Jurkat, Clone E6-1 (cell line): Measurements from ENCODE around the gene SERPING1.

Experiments used
- DNase-seq: peaks from one replicate; pipeline ENCODE4 v3.0.0-alpha.2; 2011; ENCODE audit warnings: low read depth, low spot score
- H3K4me3 ChIP-seq: 2 replicates; pipeline ENCODE4 v1.5.1; 2011; ENCODE audit warnings: mild to moderate bottlenecking, low read length, control low read depth, moderate library complexity

The SERPING1 gene

DNA sequence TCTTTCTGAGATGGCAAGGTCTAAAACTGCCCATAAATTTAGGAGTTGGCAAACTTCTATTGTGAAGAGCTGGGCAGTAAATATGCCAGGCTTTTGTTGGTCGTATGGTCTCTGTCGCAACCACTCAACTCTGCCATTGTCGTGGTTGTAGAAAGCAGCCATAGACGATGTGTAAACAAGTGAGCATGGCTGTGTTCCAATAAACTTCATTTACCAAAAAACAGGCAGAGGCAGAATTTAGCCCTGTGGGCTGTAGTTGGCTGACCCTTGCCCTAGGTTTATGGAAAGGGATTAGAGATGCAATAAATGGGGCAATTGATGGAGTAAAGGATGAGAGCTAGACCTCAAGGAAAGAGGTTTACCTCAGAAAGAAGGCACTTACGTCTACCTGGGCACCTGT is 34.6 kb downstream of the SERPING1 start:
- DNase-seq, result no peak
- no peak overlapping the region for H3K4me3 ChIP-seq

GRCh38 chr11:57633394-57634070 is 36.0 kb downstream of the SERPING1 start:
- H3K4me3 ChIP-seq, result no peak overlapping the region
- DNase-seq, result no peak

DNA sequence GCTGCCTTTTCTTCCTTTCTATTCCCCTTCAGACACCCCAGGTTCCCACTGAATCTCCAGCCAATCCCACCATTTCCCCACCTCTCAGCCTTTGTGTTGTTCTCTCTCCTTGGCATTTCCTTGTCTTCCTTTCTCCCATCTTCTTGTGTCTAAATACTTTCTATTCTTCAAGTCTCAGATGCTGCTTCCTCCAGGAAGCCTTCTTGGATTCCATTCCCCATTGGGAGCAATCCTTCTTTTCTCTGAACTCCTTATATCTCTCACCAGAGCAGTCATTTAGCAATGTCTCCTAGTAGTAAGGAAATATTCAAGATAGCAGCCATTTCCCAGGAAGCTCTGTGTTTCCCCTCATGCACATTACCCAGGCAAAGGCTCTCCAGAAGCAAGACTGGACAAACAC is 36.8 kb downstream of the SERPING1 start:
- no peak overlapping the region for H3K4me3 ChIP-seq
- no peak for DNase-seq

DNA sequence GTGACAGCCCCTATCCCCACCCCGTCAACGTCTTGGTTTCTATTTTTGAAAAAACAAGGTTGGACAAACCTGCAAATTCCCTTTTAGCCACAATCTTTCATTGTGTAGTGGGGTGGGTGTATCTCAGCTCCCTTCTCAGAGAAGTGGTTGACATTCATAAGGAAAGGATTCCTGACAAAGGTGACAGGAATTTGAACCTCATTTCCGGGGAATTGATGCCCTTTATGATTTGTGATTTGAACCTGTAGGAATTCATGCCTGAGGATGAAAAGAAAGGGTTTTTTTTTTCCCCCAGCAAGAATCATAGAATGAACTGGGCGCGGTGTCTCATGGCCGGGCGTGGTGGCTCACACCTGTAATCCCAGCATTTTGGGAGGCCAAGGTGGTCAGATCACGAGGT is 37.8 kb downstream of the SERPING1 start:
- DNase-seq, result no peak
- H3K4me3 ChIP-seq, result no peak overlapping the region

GRCh38 chr11:57637626-57638004 is 40.1 kb downstream of the SERPING1 start:
- no peak for DNase-seq
- no peak overlapping the region for H3K4me3 ChIP-seq

GRCh38 chr11:57638005-57638781 is 40.7 kb downstream of the SERPING1 start:
- H3K4me3 ChIP-seq, result no peak overlapping the region
- DNase-seq, result no peak

GRCh38 chr11:57638811-57639320 is 41.4 kb downstream of the SERPING1 start:
- H3K4me3 ChIP-seq, result no peak overlapping the region
- DNase-seq, result no peak

GRCh38 chr11:57639321-57640067 is 42.0 kb downstream of the SERPING1 start:
- DNase-seq, result peak; percentile 38

GRCh38 chr11:57640068-57640800 is 42.7 kb downstream of the SERPING1 start:
- H3K4me3 ChIP-seq, result no peak overlapping the region
- DNase-seq, result no peak

More at GRCh38 chr11:57639321-57640067, 42.0 kb downstream of the SERPING1 start:
- H3K4me3 ChIP-seq, result no peak overlapping the region

DNA sequence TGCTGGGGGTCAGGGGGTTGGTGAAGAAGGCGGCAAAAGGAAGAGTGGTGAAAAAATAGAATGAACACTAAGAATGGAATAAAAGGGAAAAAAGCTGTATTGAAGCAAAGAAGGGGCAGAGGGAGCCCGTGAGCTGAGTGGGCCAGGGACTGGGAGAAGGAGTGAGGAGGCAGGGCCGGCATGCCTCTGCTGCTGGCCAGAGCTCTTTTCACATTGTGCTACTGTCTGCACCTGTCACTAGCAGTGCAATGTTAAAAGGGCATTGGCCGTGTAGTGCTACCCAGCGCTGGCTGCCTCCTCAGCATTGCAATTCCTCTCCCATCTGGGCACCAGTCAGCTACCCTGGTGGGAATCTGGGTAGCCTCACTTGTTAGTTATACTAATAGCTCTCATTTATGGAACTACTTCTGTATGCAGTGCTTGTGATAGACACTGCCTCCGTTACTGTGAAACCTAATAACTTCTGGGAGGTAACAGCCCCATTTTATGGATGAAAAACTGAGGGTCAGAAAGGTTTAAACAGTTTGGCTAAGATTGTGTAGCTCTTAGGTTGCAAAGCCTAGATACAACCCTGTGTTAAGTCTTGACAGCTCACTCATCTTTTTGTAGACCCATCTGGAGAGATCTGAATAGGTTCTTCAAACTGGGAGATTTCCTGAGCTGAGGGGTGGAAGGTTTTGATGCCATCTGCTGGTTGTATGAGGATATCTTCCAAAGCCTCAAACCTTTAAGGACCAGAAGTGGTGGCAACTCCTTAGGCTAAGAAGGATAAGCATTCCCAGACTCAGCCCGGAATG is 43.7 kb downstream of the SERPING1 start:
- peak; percentile 67 for DNase-seq
- H3K4me3 ChIP-seq, result no peak overlapping the region

DNA sequence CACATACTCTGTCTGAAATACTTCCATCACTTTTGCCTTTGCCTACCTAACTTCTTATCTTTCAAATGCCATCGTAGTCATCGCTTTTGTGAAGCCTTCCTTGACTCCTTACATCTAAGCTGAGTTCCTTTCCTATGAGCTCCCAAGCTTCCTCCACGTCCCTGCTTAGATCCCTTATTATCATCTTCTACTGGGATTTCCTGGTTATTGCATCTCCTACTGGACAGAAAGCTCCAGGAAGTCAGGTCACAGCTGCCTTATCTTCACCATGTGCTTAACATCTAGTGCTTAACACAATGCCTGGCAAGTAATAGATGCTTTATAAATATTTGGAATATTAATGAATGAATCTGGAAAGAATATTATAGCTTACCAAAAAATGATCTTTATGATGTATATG is 46.3 kb downstream of the SERPING1 start:
- no peak overlapping the region for H3K4me3 ChIP-seq
- DNase-seq, result no peak

DNA sequence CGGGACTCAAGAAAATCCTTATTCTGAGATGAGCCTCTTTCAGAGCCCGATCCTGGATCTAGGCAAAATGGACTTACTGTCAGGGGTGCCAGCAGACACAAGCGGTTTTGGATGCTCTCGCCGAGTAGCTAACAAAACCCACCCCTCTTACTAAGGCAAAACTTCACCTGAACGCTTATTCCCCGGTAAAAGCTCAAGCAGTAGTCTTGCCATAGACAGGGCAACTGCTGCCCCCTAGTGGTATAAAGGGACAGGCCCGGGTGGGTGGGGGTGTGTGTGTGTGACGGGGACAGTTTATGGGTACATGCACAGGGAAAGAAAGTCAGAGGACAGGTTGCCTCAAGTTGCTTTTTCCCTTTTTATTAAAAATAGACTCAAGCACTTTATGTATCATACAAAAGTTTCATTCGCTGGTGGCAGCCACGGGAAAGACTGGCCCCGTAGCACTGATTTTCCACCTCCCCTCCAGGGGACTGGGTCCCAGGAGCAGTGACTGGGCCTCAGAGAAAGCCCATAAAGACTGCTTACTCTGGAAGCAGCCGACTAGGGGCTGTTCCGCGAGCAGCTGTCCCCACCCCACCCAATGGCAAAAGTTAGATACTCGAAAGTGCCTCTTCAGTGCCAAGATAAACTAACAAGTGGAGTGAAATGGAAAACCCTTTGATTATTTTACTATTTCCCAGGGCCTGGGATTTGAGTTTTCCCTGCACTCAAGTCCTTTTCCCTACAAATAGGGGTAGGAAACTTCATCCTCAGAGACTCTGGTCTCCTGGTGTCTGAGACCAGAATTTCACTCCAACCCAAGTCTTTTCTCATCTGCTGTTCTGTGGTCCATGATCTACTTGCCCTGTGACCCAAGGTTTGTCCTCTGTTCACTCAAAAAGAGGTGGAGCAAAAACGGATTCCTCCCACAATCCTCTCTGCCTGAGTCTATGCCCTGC is 47.5 kb downstream of the SERPING1 start:
- H3K4me3 ChIP-seq, result no peak overlapping the region
- DNase-seq, result peak; percentile 79

- H3K4me3 ChIP-seq, result no peak overlapping the region
- DNase-seq, result no peak
Observed at GRCh38 chr11:57645689-57646085, 48.2 kb downstream of the SERPING1 start.

DNA sequence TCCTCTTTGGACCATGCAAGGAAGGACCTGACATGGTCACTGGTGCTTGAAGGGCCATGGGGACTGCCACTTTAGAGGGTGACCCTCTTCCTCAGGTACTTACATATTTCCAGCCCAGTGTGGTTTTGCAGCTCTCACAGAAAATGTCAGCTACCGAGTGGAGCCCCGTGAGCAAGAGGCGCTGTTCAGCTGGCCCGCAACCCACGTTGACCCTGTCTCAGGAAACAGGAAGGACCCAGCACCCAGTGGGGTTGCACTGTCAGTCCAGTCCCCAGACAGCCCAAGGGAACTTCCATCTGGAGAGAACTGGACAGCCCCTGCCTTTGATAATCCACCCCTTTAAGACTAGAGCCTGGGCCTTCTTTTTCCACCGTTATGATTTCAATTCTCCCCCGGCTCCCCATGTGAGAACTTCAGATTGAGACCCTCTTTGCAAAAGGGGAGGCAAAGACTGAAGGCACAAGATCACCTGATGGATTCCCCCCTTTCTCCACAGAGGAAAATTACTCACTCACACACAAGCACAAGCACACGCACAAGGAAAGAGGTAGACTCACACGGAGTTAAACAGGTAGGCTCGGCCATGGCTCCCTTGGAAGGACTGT is 48.8 kb downstream of the SERPING1 start:
- no peak overlapping the region for H3K4me3 ChIP-seq
- no peak for DNase-seq

GRCh38 chr11:57646799-57647303 is 49.4 kb downstream of the SERPING1 start:
- no peak for DNase-seq
- H3K4me3 ChIP-seq, result no peak overlapping the region

GRCh38 chr11:57647372-57647771 is 49.9 kb downstream of the SERPING1 start:
- no peak for DNase-seq
- H3K4me3 ChIP-seq, result no peak overlapping the region
